ENCODE data around the gene C14orf119. TPM values are rescaled to one million over a fixed set of nuclear protein-coding genes. Genes with fewer than 3 reads are reported as not detected.

Gene C14orf119
- total RNA-seq, 1 donor from 2014 or later: 35.3 TPM

GRCh38 chr14:23066855-23067744 is 28.2 kb upstream of the C14orf119 start:
- Mint-ChIP-seq H3K36me3 (ENCODE audit: low read depth) (peaks cover 80% of the 10 kb centered on the region), H3K27me3 (no peaks in the 10 kb centered on the region), H3K27ac (no peak overlapping the region), H3K4me1 (peaks cover 33% of the 10 kb centered on the region), H3K9me3 (no peaks in the 10 kb centered on the region), H3K4me3 (no peak overlapping the region)
- DNase-seq: no peak
- CTCF ChIA-PET: interaction anchor here (0.7 to 2.2 kb wide), 7 partner anchors 9 to 313 kb away, joined by 3 to 36 read pairs (median 5); partner anchors contain the start of genes ACIN1, C14orf119 and CDH24
- TF ChIP-seq CTCF (IDR thresholded peaks at IDR 0.05): no peak
- POLR2A ChIA-PET: interaction anchor here (0.5 to 2.0 kb wide), 2 partner anchors 27 to 242 kb away, joined by 5 to 14 read pairs; partner anchors contain the start of genes ACIN1 and C14orf119
- intact Hi-C loops (cut with micrococcal nuclease): loop anchor here (5.0 kb wide), 1 partner anchor 235 kb away; the partner anchor contains the start of gene PPP1R3E
- no peak for ATAC-seq (ENCODE audit: low read depth)

- Mint-ChIP-seq H3K9me3 (no peaks in the 10 kb centered on the region), H3K4me1 (peaks cover 36% of the 10 kb centered on the region), H3K27ac (peak overlapping the region; percentile 50)
Observed at GRCh38 chr14:23067847-23068788, 27.2 kb upstream of the C14orf119 start.

DNA sequence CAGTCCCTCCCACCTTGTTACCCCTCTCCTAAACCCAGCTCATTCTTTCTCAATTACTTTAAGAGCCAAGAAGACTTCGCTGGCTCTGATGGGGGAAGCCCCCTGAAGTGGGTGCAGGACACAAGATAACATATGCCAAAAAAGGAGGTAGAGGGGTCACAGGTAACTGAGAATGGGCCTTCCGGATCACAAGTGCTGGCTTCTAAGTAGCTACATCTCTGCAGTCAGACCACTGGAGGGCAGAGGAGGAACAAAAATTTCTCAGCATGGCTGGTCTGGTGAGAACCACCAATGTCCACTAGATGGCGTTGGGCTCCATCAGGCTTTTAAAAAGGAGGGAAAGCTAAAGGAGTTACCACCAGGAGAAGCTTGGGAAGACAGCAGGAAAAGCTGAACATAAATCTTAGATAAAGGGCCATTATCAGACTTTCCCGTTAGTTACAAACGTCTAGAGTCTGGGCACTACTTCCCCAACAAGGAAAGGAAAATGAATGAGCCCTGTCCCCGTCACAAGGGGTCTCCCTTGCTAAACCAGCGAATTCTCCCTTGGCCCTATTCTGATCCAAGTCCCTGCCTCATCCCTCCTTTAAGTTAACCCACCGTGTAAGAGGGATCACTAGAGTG is 26.4 kb upstream of the C14orf119 start:
- Mint-ChIP-seq H3K36me3 (ENCODE audit: low read depth) (peaks cover 79% of the 10 kb centered on the region), H3K27ac (peak overlapping the region; percentile 50), H3K27me3 (no peaks in the 10 kb centered on the region), H3K4me3 (peak overlapping the region; percentile 22), H3K4me1 (peaks cover 36% of the 10 kb centered on the region), H3K9me3 (no peaks in the 10 kb centered on the region)
- ATAC-seq (ENCODE audit: low read depth) (peak; percentile 85), DNase-seq (no peak)
- peak; percentile 79 for TF ChIP-seq CTCF (IDR thresholded peaks at IDR 0.05)
- POLR2A ChIA-PET: interaction anchor here (0.5 to 2.0 kb wide), 5 partner anchors 9 to 232 kb away, joined by 4 to 14 read pairs (median 5); partner anchors contain the start of genes ACIN1 and C14orf119
- CTCF ChIA-PET: interaction anchor here (0.6 to 2.2 kb wide), 43 partner anchors 8 to 512 kb away, joined by 3 to 36 read pairs (median 4); partner anchors contain the start of genes ACIN1, AJUBA, C14orf119 and CDH24
- intact Hi-C loops (cut with micrococcal nuclease): loop anchor here (1.0 to 5.0 kb wide), 5 partner anchors 11 to 312 kb away; partner anchors contain the start of genes PPP1R3E and PSMB5

More at GRCh38 chr14:23067847-23068788, 27.2 kb upstream of the C14orf119 start:
- DNase-seq (no peak), ATAC-seq (ENCODE audit: low read depth) (no peak)
- POLR2A ChIA-PET: interaction anchor here (0.5 to 2.0 kb wide), 5 partner anchors 9 to 233 kb away, joined by 4 to 14 read pairs (median 5); partner anchors contain the start of genes ACIN1 and C14orf119
- no peak for TF ChIP-seq CTCF (IDR thresholded peaks at IDR 0.05)
- CTCF ChIA-PET: interaction anchor here (0.6 to 2.2 kb wide), 43 partner anchors 8 to 512 kb away, joined by 3 to 36 read pairs (median 4); partner anchors contain the start of genes ACIN1, AJUBA, C14orf119 and CDH24
- peaks cover 80% of the 10 kb centered on the region for H3K36me3 Mint-ChIP-seq (ENCODE audit: low read depth)
- no peaks in the 10 kb centered on the region for H3K27me3 Mint-ChIP-seq
- intact Hi-C loops (cut with micrococcal nuclease): loop anchor here (2.0 to 5.0 kb wide), 4 partner anchors 33 to 313 kb away; partner anchors contain the start of genes PPP1R3E and PSMB5
- H3K4me3 Mint-ChIP-seq: no peak overlapping the region

DNA sequence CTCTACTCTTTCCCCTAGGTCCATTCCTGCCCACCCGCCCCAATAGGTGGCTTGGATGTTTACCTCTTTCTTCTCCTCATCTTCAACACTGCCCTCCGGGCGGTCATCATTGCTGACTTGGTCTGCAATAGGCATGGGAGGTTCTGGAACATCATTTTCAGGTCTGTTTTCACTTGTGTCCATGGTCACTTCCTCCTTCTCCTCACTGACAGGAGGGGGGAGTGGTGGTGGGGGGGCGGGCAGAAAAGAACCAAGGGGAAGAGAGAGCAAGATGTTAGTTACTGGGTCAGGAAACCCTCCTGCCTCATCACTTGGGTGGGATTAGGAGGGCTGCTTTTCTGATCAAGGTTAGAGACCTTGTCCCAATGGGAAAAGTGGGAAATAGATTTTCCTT is 25.9 kb upstream of the C14orf119 start:
- ChIA-PET POLR2A (interaction anchor here (0.9 to 2.0 kb wide), 4 partner anchors 8 to 232 kb away, joined by 4 to 14 read pairs (median 6); partner anchors contain the start of genes ACIN1 and C14orf119), CTCF (interaction anchor here (0.7 to 2.2 kb wide), 35 partner anchors 8 to 513 kb away, joined by 3 to 36 read pairs (median 4); partner anchors contain the start of genes ACIN1, C14orf119, CDH24 and HAUS4)
- DNase-seq (no peak), ATAC-seq (ENCODE audit: low read depth) (no peak)
- peaks cover 36% of the 10 kb centered on the region for H3K4me1 Mint-ChIP-seq
- intact Hi-C loops (cut with micrococcal nuclease): loop anchor here (1.0 to 5.0 kb wide), 5 partner anchors 11 to 311 kb away; partner anchors contain the start of genes PPP1R3E and PSMB5
- H3K27ac Mint-ChIP-seq: no peak overlapping the region
- H3K27me3 Mint-ChIP-seq: no peaks in the 10 kb centered on the region
- peaks cover 79% of the 10 kb centered on the region for H3K36me3 Mint-ChIP-seq (ENCODE audit: low read depth)
- no peak for TF ChIP-seq CTCF (IDR thresholded peaks at IDR 0.05)
- no peak overlapping the region for H3K4me3 Mint-ChIP-seq
- no peaks in the 10 kb centered on the region for H3K9me3 Mint-ChIP-seq
